ENCODE measurements around the gene SSPN.
A peak's percentile ranks its signal among the peaks of the same experiment; 100 is the strongest.

The SSPN gene

GRCh38 chr12:26268841-26269561 lies 73.6 kb downstream of the SSPN start:
- DNase-seq, result no peak

- DNase-seq, result peak; percentile 42
Observed at GRCh38 chr12:26269562-26270284, 74.3 kb downstream of the SSPN start.

GRCh38 chr12:26271024-26271423 lies 75.7 kb downstream of the SSPN start:
- no peak for DNase-seq

- DNase-seq, result peak; percentile 87
Observed at GRCh38 chr12:26271889-26272492, 76.6 kb downstream of the SSPN start.

- DNase-seq, result no peak
Observed at GRCh38 chr12:26272851-26273250, 77.5 kb downstream of the SSPN start.

GRCh38 chr12:26273811-26274210 lies 78.4 kb downstream of the SSPN start:
- no peak for DNase-seq

- DNase-seq, result peak; percentile 68
Observed at GRCh38 chr12:26274441-26275312, 79.3 kb downstream of the SSPN start.

GRCh38 chr12:26275313-26276131 lies 80.1 kb downstream of the SSPN start:
- DNase-seq, result no peak

GRCh38 chr12:26276709-26277108 lies 81.3 kb downstream of the SSPN start:
- no peak for DNase-seq

GRCh38 chr12:26277506-26278246 lies 82.3 kb downstream of the SSPN start:
- DNase-seq, result no peak

GRCh38 chr12:26278266-26278665 lies 82.9 kb downstream of the SSPN start:
- DNase-seq, result no peak

- no peak for DNase-seq
Observed at GRCh38 chr12:26278666-26279065, 83.3 kb downstream of the SSPN start.

- DNase-seq, result no peak
Observed at GRCh38 chr12:26279091-26279490, 83.7 kb downstream of the SSPN start.

GRCh38 chr12:26279908-26280307 lies 84.5 kb downstream of the SSPN start:
- no peak for DNase-seq

- no peak for DNase-seq
Observed at GRCh38 chr12:26280869-26281268, 85.5 kb downstream of the SSPN start.

GRCh38 chr12:26281320-26281719 lies 85.9 kb downstream of the SSPN start:
- no peak for DNase-seq

GRCh38 chr12:26282339-26282940 lies 87.1 kb downstream of the SSPN start:
- no peak for DNase-seq

- no peak for DNase-seq
Observed at GRCh38 chr12:26283046-26283445, 87.7 kb downstream of the SSPN start.

GRCh38 chr12:26283617-26284016 lies 88.2 kb downstream of the SSPN start:
- no peak for DNase-seq

GRCh38 chr12:26285401-26285800 lies 90.0 kb downstream of the SSPN start:
- no peak for DNase-seq

GRCh38 chr12:26286186-26286585 lies 90.8 kb downstream of the SSPN start:
- DNase-seq, result no peak
